Fibroblast of peridontal ligament (primary cell): ENCODE measurements around the gene HHATL.

Experiments used
- DNase-seq: peaks from one replicate; pipeline ENCODE4 v3.0.0-alpha.2; 2010; ENCODE audit errors: extremely low read depth

The HHATL gene, protein sequence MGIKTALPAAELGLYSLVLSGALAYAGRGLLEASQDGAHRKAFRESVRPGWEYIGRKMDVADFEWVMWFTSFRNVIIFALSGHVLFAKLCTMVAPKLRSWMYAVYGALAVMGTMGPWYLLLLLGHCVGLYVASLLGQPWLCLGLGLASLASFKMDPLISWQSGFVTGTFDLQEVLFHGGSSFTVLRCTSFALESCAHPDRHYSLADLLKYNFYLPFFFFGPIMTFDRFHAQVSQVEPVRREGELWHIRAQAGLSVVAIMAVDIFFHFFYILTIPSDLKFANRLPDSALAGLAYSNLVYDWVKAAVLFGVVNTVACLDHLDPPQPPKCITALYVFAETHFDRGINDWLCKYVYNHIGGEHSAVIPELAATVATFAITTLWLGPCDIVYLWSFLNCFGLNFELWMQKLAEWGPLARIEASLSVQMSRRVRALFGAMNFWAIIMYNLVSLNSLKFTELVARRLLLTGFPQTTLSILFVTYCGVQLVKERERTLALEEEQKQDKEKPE

DNA sequence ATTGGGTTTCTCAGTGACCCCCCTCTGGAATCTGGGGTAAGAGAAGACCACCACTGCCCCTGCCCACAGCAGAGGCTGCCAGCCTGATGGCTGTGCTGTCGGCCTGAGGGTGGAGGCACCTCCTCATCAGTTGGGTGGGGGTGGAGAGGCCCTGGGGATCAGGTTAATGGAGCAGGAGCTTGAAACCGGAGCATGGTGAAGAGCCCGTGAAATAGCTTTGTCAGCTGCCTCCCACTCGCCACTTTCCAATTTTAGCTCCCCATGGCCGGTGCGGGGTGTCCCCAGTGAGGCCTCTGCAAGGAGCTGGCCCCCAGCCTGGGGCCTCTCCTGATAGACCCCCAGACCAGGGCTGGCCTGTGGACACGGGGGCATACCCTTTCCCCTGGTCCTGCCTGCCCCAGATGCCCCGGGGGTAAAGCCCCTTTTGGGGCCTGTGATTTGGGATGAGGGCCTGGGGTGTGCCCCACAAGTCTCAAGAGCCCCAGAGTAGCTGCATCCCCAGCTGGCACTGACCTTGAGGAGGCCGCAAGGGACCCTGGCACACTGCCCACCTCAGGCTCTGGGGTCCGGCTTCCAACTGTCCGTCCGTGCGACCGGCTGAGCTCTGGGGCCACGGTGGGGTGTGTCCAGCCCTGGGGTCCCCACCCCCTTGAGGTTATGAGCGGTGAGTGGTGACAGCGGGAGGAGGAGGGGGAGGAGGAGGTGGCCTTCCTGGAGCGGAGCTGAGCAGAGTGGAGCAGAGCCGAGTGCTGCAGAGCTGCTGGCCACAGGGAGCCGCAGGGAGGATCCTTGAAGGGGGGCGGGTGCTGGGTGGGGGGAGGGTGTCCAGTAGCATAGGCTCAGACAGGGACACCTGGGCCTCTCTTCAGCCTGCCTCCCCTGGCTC lies at the start of gene HHATL:
Gene HHATL (minus strand): TSS at position 733 of the 886 bp plus-strand sequence. CDS start 1,972 bp downstream, outside the sequence.
- DNase-seq = no peak

DNA sequence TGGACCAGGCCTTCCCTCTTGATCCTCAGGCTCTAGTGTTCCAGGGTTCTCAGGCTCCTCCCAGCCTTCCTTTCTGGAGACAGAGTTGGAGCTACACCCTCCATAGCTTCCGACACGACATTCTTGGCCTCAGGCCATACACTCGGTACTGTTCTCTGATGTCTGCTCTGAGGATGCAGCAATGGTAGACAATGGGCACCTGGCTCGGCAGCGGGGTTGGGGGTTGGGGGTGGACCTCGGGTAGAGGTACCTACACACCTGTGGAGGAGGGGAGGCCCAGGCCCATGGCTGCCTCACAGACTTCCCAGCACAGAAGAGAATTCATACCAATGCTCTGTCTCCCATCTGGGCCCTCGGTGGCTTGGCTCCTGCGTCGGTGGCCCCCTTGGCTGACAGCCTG lies 49.0 kb upstream of the HHATL start:
- no peak for DNase-seq

DNA sequence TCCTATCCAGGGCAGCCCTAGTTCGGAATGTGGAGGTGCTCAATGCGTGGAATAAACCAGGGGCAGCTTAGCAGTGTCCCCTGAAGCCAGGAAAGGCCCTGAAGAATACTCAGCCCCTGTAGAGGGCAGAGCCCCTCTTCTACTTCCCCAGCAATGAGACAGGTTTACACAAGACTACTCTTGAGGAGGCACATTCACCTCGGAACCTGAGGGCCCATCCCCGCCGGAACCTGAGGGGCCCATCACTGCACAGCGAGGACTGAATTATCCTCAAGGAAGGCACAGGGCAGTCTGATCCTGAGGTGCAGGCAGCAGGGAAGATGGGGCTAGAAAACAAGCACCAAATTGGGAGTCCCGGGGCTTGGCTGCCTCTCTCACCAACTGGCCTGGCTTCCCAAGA lies 48.2 kb upstream of the HHATL start:
- DNase-seq = no peak

DNA sequence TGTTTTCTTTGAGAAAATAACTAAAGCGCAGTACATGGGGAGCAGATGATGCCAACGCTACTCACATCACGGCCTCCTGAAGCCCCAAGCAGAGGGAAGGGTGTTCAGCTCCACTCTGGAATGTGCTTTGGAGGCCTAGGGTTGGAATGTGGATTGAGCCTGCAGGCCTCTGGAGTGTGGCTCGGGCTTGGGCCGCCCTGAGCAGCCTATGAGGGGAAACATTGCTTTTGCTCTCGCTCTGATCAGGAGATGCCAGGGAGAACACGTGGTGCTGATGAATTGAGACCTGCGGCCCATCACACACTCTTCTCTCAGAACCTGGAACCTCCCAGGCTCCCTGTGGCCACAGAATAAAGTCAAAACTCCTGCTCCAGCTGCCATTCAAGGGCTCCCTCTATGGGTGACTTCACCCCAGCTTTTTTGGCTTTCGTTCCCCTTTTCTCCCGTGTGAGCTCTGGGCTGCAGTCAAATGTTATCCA lies 47.2 kb upstream of the HHATL start:
- peak; percentile 35 for DNase-seq

DNA sequence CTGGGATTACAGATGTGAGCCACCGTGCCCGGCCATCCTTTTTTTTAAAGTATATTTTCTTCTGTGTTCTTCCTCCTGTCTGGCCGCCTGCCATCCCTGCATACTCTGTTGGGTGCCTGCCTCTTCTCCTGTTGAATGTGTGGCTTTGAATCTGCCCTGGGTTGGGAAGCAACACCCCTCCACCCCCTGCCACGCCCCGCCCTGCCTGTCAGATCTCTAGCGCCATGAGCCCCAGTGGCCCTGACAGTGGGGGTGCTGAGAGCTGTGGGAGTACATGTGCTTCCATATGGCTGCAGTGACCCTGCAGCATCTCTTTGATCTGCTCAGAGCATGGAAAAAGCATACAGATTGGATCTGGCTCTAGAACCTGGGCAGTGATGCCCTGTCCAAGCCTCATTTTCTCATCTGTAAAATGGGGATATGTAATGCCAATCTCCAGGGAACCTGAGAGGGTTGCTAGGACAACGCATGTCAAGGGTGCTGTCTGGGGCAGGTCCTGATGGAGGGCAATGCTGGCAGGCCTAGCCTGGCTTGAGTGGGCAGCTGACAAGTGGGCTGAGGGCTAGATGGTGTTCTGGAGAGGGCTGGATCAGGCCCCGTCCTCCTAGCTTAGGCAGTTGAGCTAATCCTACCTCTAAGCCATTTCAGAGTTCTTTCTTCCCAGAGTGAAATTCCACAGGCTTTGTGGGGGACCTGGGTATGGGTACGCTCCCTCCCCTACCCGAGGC lies 46.6 kb upstream of the HHATL start:
- DNase-seq = no peak

DNA sequence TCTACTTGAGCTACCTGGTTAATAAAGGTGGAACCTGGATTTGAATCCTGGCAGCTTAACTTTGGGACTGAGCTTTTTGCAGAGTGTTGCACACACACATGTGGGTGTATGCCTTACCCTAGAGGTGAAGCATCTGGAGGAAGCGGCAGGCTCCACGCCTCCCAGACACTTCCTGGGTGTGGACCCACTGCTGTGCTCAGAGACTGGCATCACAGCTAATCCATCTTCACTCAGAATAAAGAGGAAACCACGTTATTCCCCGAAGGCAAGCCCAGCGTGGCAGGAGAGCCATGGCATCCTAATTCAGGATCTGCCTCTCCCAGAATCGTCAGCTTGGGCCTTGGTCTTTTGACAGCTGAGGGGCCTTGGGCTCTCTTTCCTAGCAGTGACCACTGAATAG lies 45.0 kb upstream of the HHATL start:
- DNase-seq = no peak

DNA sequence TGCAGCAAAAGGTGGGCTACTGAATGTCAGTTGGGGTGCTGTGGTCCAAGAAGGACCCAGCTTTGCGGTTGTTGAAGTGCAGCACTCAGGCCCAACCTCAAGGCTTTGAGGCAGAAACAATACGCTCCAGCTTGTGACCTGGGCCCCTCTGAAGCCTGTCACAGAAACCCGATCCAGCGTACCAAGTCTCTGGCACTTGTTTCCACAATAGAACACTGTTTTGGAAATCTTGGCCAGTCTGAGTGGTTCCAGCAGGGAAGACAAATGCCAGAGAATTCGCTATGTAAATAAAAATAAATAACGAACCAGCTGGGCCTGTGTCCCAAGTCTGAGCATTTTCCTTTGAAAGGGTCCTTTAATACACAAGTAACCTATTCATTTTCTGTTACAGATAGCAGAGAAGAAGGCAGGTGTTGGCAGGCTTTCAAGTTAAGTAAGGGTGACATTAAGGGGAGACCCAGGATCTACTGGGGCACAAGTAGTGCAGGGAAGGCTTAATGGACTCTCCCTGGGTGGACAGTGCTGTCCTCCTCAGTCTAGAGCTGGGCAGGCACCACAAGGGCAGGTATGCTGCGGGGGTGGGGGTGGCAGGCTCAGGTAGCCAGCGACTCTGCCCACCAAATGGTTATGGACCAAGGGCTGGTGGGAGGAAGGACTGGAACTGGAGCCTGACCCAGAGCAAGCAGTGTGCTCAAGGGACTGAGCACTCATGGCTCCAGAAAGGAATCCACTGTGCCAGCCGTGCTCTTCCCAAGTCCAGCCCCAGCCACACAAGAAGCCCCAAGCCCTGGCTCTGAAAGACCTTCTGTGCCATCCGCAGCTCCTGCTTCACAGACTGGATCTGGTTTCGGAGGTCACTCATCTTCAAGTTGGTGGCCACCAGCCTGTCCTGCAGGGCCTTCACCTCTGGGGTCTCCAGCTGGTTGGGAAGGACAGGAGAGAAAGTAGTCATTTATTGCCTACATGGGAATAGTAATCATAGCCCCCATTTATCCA lies 44.2 kb upstream of the HHATL start:
- DNase-seq = peak; percentile 84

DNA sequence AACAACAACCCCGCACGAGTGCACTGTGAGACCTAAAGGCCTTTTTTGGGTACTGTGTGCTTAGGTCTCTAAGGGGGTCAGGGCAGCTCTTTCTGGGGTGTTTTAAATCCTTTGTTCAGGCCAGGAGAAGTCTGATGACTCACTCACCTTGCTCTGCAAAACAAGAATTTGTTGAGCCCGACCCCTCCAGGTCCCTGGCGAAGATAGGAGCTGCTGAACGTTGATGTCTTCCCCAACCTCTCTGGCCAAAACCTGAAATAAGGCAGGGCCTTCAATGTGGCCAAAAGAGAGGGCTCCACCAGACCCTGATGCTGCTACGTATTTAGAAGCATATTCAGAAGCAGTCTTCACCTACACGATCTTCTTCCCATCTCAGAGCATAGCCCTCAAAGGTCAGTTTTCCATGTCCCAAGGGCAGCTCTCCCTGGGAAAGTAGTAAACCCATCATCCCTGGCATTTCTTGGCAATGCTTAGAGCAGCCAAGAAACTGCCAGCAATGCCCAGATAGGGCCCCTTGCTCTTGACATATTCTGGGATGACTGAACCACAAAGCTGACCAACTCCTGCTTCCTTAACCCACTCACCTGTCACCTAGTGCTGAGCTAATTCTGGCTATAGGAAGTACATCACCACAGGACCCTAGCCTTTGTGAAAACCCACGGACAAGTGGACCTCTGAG lies 43.3 kb upstream of the HHATL start:
- peak; percentile 12 for DNase-seq

DNA sequence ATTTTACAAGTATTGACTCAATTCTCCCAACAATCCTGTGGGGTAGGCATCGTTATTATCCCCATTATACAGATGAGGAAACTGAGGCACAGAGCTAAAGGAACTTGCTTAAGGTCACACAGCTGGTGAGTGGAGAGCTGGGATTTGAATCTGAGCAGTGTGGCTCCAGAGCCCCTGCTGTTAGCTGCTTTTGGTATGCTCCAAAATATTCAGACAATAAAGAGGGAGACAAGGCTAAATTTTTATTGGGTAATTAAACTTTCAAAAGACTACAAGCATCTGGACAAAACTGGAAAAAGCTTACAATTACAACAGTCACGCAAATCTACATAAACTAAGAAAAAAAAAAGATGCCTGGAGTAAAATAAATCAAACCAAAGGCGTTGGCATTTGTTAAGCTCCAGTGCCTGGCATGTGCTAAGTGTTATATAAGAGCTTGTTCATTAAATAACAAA lies 42.7 kb upstream of the HHATL start:
- DNase-seq = no peak

DNA sequence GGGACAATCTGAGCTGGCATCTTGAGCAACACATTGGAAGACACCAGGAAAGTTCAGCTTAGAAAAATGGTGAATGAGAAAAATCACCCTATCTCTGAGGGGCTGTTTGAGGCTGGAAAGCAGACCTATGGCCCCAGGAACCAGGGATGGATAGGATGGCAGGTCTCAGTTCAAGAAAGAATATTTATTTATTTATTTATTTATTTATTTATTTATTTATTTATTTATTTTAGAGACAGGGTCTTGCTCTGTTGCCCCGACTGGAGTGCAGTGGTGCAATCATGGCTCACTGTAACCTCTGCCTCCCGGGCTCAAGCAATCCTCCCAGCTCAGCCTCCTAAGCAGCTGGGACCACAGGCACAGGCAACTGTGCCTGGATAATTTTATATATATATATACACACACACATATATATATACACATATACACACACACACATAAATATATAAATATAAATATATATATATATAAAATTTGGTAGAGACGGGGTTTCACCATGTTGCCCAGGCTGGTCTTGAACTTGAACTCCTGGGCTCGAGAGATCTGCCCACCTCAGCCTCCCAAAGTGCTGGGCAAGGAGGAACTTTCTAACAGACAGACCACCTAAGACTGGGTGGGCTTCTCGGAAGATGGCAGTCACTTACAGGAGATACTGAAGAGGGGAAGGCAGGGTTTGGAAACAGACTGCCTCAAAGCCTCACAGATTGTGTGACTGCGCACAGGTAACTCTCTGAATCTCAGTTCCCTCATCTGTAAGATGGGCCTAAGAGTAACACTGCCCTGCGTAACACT lies 40.8 kb upstream of the HHATL start:
- DNase-seq = no peak

DNA sequence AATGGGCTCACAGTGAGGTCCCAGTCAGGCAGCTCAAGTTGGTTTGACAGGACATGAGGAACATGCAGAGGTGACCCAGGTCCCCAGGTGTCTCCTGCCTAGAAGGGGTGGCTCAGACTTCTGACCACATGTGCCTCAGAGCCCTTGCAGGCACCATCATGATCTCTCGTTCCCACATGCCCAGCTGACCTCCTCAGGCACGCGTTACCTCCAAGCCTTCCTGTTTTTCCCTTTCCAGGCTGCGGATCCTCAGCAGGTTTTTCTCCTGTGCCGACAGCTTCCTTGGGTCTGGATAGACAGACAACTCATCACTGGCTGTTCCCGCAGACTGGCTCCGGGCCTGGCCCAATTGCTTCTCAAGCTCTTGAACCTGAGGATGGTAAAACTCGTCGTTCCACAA lies 40.1 kb upstream of the HHATL start:
- DNase-seq = no peak

DNA sequence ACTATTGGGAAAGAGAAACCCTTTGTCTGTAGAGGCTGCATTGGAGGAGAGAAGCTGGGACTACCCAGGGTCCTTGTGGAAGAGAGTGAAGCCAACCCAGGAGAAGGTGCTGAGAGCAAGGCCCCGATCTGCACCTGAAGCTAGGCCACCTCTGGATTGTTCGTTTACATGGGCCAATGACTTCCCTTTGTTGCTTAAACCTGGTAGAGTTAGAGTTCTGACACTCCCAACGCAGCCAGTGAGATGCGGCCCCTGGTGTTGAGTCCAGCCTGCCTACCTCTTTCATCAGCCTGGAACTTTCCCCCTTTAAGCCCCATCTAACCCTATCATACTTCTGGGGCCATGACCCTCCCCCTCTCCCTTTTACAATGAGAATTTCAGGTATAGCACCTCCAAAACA lies 39.7 kb upstream of the HHATL start:
- no peak for DNase-seq

DNA sequence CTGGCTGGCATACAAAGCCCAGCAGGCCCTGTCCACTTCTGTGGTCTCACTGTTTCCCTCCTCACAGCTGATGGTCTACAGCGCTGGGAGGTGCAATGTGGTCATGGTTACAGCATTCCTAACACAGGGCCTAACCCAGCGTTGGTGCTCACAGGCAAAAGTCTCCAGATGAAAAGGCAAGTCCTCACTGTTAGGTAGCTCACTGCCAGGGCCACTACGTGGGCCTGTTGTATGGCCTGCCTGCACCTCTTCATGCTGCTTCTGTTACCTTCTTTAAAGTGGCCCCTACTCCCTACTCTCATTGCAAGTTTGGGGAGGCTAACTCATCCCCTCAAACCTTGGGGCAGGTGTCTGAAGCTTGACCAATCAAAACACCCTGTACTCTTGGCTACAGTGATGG lies 39.2 kb upstream of the HHATL start:
- no peak for DNase-seq

DNA sequence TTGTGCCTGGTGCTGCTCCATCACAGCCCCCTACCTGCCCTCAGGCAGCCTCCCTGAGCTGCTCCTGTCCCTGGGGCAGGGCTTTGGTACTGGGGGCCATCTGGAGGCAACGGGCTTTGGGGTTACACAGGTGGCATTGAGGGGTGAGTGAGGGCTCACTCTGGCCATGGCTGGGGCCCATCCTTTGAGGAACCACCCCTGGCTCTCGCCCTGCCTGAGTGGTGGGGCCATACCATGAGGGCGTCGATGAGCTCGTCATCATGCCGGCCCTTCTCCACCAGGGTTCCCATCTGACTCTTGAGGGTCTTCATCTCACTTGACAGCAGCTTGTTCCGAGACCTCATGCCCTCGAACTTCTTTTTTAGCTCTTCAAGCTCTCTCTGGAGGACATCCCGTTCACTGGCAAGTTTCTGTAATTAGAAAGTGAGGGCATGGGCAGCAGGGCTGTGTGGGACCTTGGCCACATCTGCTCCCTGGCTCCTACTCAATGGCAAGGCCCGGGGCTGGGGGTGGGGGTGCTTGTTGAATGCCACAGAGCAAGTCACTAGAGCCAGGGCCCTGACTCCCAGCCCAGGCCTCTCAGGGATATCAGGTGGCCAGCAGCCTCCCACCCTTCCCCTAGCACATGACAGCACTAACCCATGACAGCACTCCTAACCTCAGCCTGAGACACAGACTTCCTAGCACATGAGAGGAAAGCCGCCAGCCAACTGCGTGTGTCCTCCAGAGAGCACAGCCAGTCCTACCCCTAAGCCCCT lies 37.0 kb upstream of the HHATL start:
- no peak for DNase-seq

DNA sequence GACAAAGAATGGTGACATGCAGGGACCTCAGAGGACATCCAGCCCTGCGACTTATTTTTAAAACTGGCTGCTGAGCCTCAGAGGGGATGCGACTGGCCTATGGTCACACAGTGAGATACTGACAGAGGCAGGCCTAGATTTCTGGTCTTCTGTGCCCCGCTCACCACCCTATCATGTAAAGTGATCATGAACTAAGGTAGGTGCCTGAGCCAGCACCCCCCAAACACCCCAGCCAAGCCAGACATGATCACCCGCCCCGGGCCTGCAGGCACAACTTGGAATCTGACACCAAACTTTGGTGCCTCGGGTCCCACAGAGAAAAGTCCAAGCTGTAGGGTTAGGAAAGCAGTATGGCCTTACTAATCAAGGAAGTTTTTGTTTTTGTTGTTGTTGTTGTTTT lies 33.9 kb upstream of the HHATL start:
- DNase-seq = no peak

DNA sequence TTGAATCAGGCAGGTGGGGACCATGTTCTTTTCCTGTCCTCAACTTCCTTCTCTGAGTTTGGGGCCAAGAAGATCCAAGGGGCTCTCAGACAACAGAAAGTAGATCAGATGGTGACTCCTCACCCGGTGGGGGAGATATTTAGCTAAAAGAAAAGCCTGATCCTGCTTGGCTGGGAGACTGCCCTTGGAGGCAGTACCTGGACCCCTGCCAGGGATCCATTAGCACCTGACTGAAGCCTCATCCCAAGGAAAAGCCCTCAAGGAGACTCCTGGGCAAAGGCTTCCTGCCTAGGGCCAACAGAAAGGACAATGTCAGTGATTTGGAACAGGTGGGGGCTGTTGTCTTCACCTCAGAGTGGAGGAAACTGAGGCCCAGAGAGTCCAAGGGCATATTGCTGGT lies 33.5 kb upstream of the HHATL start:
- no peak for DNase-seq

DNA sequence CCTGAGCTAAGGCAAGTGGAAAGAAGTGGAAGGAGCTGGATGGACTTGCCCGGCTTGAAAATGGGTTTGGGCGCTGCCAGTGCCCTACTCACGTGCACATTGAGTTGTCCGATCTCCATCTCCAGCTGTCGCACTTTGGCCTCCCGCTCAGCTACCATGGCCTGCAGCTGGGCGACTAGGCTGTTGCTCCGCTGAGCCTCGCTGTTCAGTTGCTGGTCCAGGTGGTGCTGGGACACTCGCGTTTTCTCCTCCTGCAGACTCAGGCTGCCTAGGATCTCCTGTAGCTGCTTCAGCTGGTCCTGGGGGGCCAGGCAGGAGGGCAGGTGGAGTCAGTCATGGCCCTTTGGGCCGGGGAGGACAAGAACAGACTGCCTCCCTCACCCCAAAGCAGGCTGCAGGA lies 33.0 kb upstream of the HHATL start:
- DNase-seq = no peak

DNA sequence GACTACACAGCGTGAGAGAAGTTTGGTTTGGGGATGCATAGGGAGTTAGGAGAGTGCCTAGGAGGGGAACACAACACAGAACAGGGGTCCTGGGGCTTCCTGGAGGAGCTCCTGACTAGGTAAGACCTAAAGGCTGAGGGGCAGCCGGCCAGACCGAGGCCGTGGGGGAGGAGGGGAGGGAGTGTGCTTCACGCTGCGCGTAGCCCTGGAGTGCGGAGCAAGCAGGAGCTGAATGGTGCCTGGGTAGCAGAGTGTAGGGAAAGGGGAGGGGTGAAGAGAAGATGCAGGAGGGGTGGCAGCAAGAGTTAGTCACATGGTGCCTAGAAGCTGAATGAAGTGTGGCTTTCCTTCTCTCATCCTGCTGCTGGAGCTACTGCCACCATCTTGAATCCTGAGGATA lies 32.4 kb upstream of the HHATL start:
- DNase-seq = no peak
